ENCODE results near the gene PRR7.
A peak's percentile ranks its signal among the peaks of the same experiment; 100 is the strongest.

PRR7 gene

GRCh38 chr5:177489119-177489716 is 42.6 kb downstream of the PRR7 start:
- H3K27me3 ChIP-seq (replicated peaks in 2 of 5; ENCODE audit: control insufficient read depth in 4 of 5, insufficient read depth in 5 of 5, low read length in 4 of 5): no peaks in the 10 kb centered on the region
- no peak overlapping the region for H3K27ac ChIP-seq (ENCODE audit: insufficient read depth in 1 of 2, low read depth in 1 of 2, low read length in 2 of 2, poor library complexity in 1 of 2, severe bottlenecking in 2 of 2)
- no peak overlapping the region for H3K4me3 ChIP-seq (ENCODE audit: control insufficient read depth in 1 of 7, extremely low read depth in 1 of 7, insufficient read depth in 4 of 7, low read depth in 2 of 7, low read length in 6 of 7)
- ChIA-PET CTCF (interaction anchor here (0.7 to 18.3 kb wide), 8 partner anchors 8 to 118 kb away, joined by 3 to 206 read pairs (median 4); partner anchors contain the start of genes DOK3 and PDLIM7), POLR2A (interaction anchor here (1.2 kb wide), 1 partner anchor 10 kb away, joined by 5 read pairs; no protein-coding TSS in a partner anchor)
- H3K4me1 ChIP-seq (ENCODE audit: control extremely low read depth in 1 of 4, control insufficient read depth in 4 of 4, insufficient read depth in 4 of 4, low read length in 3 of 4): peaks cover 0 to 12% (median 5%) of the 10 kb centered on the region in 4 experiments
- H3K36me3 ChIP-seq (ENCODE audit: control insufficient read depth in 4 of 4, insufficient read depth in 4 of 4, low read length in 3 of 4): peaks cover 7 to 58% (median 21%) of the 10 kb centered on the region in 4 experiments
- WGBS (ENCODE audit: insufficient coverage): 87% methylated on average over 22 of the region's 26 CpGs
- H3K9me3 ChIP-seq (ENCODE audit: control extremely low read depth in 1 of 5, control insufficient read depth in 4 of 5, insufficient read depth in 2 of 5, low read depth in 1 of 5, low read length in 4 of 5): no peaks in the 10 kb centered on the region
- DNase-seq: no peak

DNA sequence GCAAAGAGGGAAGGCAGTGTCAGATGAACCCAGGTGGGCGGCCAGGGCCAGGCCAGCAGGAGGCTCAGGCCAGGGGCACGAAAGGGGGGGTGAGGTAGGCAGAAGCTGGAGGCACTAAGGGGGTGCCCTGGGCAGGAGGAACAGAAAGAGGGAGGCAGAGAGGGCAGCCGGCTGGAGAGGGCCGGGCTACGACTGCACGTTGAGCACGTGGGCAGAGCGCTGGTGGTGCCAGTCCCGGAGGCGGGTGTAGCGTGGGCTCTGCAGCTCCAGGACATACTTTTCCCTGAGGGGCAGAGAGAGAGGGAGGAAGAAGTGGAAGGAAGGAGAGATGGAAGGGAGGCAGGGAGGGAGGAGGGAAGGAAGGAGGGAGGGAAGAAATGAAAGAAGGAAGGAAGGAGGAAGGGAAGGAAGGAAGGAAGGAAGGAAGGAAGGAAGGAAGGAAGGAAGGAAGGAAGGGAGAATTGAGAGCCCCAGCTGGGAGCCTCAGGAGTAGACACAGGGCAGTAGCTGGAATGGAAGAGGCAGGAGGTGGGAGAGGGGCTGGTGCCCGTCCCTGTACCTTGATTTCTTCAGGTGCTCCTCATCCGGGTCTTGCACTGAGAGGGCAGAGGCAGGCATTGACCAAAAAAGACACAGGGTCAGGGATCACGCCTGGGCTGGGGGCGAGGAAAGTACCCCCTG is 43.8 kb downstream of the PRR7 start:
- 93% methylated on average over 14 of the region's 15 CpGs for WGBS (ENCODE audit: insufficient coverage)
- Histone ChIP-seq H3K4me1 (ENCODE audit: control extremely low read depth in 1 of 4, control insufficient read depth in 4 of 4, insufficient read depth in 4 of 4, low read length in 3 of 4) (peaks cover 0 to 25% (median 18%) of the 10 kb centered on the region in 4 experiments), H3K27ac (ENCODE audit: insufficient read depth in 1 of 2, low read depth in 1 of 2, low read length in 2 of 2, poor library complexity in 1 of 2, severe bottlenecking in 2 of 2) (no peak overlapping the region), H3K4me3 (ENCODE audit: control insufficient read depth in 1 of 7, extremely low read depth in 1 of 7, insufficient read depth in 4 of 7, low read depth in 2 of 7, low read length in 6 of 7) (no peak overlapping the region), H3K36me3 (ENCODE audit: control insufficient read depth in 4 of 4, insufficient read depth in 4 of 4, low read length in 3 of 4) (peaks cover 7 to 55% (median 20%) of the 10 kb centered on the region in 4 experiments), H3K27me3 (replicated peaks in 2 of 5; ENCODE audit: control insufficient read depth in 4 of 5, insufficient read depth in 5 of 5, low read length in 4 of 5) (no peaks in the 10 kb centered on the region), H3K9me3 (ENCODE audit: control extremely low read depth in 1 of 5, control insufficient read depth in 4 of 5, insufficient read depth in 2 of 5, low read depth in 1 of 5, low read length in 4 of 5) (no peaks in the 10 kb centered on the region)
- POLR2A ChIA-PET: interaction anchor here (1.2 kb wide), 1 partner anchor 12 kb away, joined by 5 read pairs; no protein-coding TSS in a partner anchor
- CTCF ChIA-PET: interaction anchor here (1.5 to 18.3 kb wide), 4 partner anchors 13 to 101 kb away, joined by 3 to 206 read pairs (median 22); partner anchors contain the start of gene DOK3
- no peak for DNase-seq

GRCh38 chr5:177490992-177491391 is 44.4 kb downstream of the PRR7 start:
- POLR2A ChIA-PET: no interaction called here
- peaks cover 7 to 54% (median 19%) of the 10 kb centered on the region in 4 experiments for H3K36me3 ChIP-seq (ENCODE audit: control insufficient read depth in 4 of 4, insufficient read depth in 4 of 4, low read length in 3 of 4)

GRCh38 chr5:177491429-177491945 is 44.9 kb downstream of the PRR7 start:
- CTCF ChIA-PET: interaction anchor here (1.3 to 18.3 kb wide), 3 partner anchors 12 to 19 kb away, joined by 4 to 206 read pairs (median 12); partner anchors contain the start of gene DOK3
- no peak overlapping the region for H3K4me3 ChIP-seq (ENCODE audit: control insufficient read depth in 1 of 7, extremely low read depth in 1 of 7, insufficient read depth in 4 of 7, low read depth in 2 of 7, low read length in 6 of 7)
- peaks cover 7 to 50% (median 17%) of the 10 kb centered on the region in 4 experiments for H3K36me3 ChIP-seq (ENCODE audit: control insufficient read depth in 4 of 4, insufficient read depth in 4 of 4, low read length in 3 of 4)
- peak in 2 of 3 donors; percentile 64 to 65 for DNase-seq
- H3K27ac ChIP-seq (ENCODE audit: insufficient read depth in 1 of 2, low read depth in 1 of 2, low read length in 2 of 2, poor library complexity in 1 of 2, severe bottlenecking in 2 of 2): no peak overlapping the region
- no peaks in the 10 kb centered on the region for H3K9me3 ChIP-seq (ENCODE audit: control extremely low read depth in 1 of 5, control insufficient read depth in 4 of 5, insufficient read depth in 2 of 5, low read depth in 1 of 5, low read length in 4 of 5)
- 85% methylated on average over 28 of the region's 43 CpGs for WGBS (ENCODE audit: insufficient coverage)
- peaks cover 2 to 35% (median 28%) of the 10 kb centered on the region in 4 experiments for H3K4me1 ChIP-seq (ENCODE audit: control extremely low read depth in 1 of 4, control insufficient read depth in 4 of 4, insufficient read depth in 4 of 4, low read length in 3 of 4)
- H3K27me3 ChIP-seq (replicated peaks in 2 of 5; ENCODE audit: control insufficient read depth in 4 of 5, insufficient read depth in 5 of 5, low read length in 4 of 5): no peaks in the 10 kb centered on the region
- POLR2A ChIA-PET: no interaction called here

More at GRCh38 chr5:177490992-177491391, 44.4 kb downstream of the PRR7 start:
- no peak overlapping the region for H3K4me3 ChIP-seq (ENCODE audit: control insufficient read depth in 1 of 7, extremely low read depth in 1 of 7, insufficient read depth in 4 of 7, low read depth in 2 of 7, low read length in 6 of 7)
- H3K4me1 ChIP-seq (ENCODE audit: control extremely low read depth in 1 of 4, control insufficient read depth in 4 of 4, insufficient read depth in 4 of 4, low read length in 3 of 4): peaks cover 2 to 30% (median 23%) of the 10 kb centered on the region in 4 experiments
- H3K9me3 ChIP-seq (ENCODE audit: control extremely low read depth in 1 of 5, control insufficient read depth in 4 of 5, insufficient read depth in 2 of 5, low read depth in 1 of 5, low read length in 4 of 5): no peaks in the 10 kb centered on the region
- no peaks in the 10 kb centered on the region for H3K27me3 ChIP-seq (replicated peaks in 2 of 5; ENCODE audit: control insufficient read depth in 4 of 5, insufficient read depth in 5 of 5, low read length in 4 of 5)
- CTCF ChIA-PET: interaction anchor here (2.0 to 18.3 kb wide), 3 partner anchors 13 to 102 kb away, joined by 4 to 206 read pairs (median 40); partner anchors contain the start of gene DOK3
- DNase-seq: no peak
- no peak overlapping the region for H3K27ac ChIP-seq (ENCODE audit: insufficient read depth in 1 of 2, low read depth in 1 of 2, low read length in 2 of 2, poor library complexity in 1 of 2, severe bottlenecking in 2 of 2)
- 98% methylated on average over 11 of the region's 16 CpGs for WGBS (ENCODE audit: insufficient coverage)

DNA sequence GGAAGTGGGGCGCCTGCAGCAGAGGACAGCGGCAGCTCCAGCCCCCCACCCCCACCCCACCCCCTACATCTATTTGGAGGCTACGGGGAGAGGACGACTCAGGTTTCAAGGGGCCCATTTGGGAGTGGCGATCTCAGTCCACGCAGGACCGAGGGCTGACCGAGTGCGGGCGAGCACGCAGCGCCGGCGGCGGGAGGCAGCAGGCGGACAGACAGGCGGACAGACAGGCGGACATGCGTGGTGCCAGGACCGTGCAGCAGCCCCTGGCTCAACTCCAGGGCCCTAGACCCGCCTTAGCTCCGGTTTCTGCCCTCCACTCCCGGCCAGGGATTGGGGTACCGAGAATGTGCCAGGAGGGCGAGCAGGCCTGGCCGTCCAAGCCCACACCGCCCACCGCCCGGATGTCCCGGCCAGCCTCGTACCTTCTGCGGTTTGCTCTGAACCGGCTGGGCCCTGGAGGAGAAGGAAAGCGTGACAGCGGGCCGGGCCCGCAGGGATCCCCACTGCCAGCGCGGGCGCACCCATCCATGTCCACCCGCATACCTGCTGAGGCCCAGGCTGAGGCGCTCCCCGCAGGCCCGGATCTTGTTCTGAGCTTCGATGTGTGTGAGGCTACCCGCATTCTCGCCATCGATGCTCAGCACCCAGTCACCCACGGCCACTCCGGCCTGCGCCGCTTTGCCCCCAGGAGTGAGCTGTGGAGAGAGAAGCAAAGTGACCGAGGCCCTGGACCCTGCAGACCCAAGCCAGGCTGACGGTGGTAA is 45.6 kb downstream of the PRR7 start:
- POLR2A ChIA-PET: interaction anchor here (0.5 kb wide), 1 partner anchor 956 kb away, joined by 3 read pairs; no protein-coding TSS in a partner anchor

GRCh38 chr5:177492841-177493240 is 46.2 kb downstream of the PRR7 start:
- 91% methylated on average over 4 of the region's 7 CpGs for WGBS (ENCODE audit: insufficient coverage)
- POLR2A ChIA-PET: no interaction called here
- H3K27ac ChIP-seq (ENCODE audit: insufficient read depth in 1 of 2, low read depth in 1 of 2, low read length in 2 of 2, poor library complexity in 1 of 2, severe bottlenecking in 2 of 2): no peak overlapping the region
- CTCF ChIA-PET: interaction anchor here (1.1 to 18.3 kb wide), 10 partner anchors 12 to 183 kb away, joined by 3 to 206 read pairs (median 4); partner anchors contain the start of gene DOK3
- no peaks in the 10 kb centered on the region for H3K9me3 ChIP-seq (ENCODE audit: control extremely low read depth in 1 of 5, control insufficient read depth in 4 of 5, insufficient read depth in 2 of 5, low read depth in 1 of 5, low read length in 4 of 5)
- H3K4me1 ChIP-seq (ENCODE audit: control extremely low read depth in 1 of 4, control insufficient read depth in 4 of 4, insufficient read depth in 4 of 4, low read length in 3 of 4): peaks cover 2 to 43% (median 38%) of the 10 kb centered on the region in 4 experiments
- peaks cover 0 to under 1% (median 0%) of the 10 kb centered on the region in 5 experiments for H3K27me3 ChIP-seq (replicated peaks in 2 of 5; ENCODE audit: control insufficient read depth in 4 of 5, insufficient read depth in 5 of 5, low read length in 4 of 5)
- H3K36me3 ChIP-seq (ENCODE audit: control insufficient read depth in 4 of 4, insufficient read depth in 4 of 4, low read length in 3 of 4): peaks cover 4 to 41% (median 13%) of the 10 kb centered on the region in 4 experiments
- no peak overlapping the region for H3K4me3 ChIP-seq (ENCODE audit: control insufficient read depth in 1 of 7, extremely low read depth in 1 of 7, insufficient read depth in 4 of 7, low read depth in 2 of 7, low read length in 6 of 7)
- DNase-seq: no peak

More for the DNA sequence above, 45.6 kb downstream of the PRR7 start:
- Histone ChIP-seq H3K4me1 (ENCODE audit: control extremely low read depth in 1 of 4, control insufficient read depth in 4 of 4, insufficient read depth in 4 of 4, low read length in 3 of 4) (peaks cover 2 to 41% (median 34%) of the 10 kb centered on the region in 4 experiments), H3K27ac (ENCODE audit: insufficient read depth in 1 of 2, low read depth in 1 of 2, low read length in 2 of 2, poor library complexity in 1 of 2, severe bottlenecking in 2 of 2) (no peak overlapping the region), H3K27me3 (replicated peaks in 2 of 5; ENCODE audit: control insufficient read depth in 4 of 5, insufficient read depth in 5 of 5, low read length in 4 of 5) (no peaks in the 10 kb centered on the region), H3K9me3 (ENCODE audit: control extremely low read depth in 1 of 5, control insufficient read depth in 4 of 5, insufficient read depth in 2 of 5, low read depth in 1 of 5, low read length in 4 of 5) (no peaks in the 10 kb centered on the region), H3K4me3 (ENCODE audit: control insufficient read depth in 1 of 7, extremely low read depth in 1 of 7, insufficient read depth in 4 of 7, low read depth in 2 of 7, low read length in 6 of 7) (no peak overlapping the region), H3K36me3 (ENCODE audit: control insufficient read depth in 4 of 4, insufficient read depth in 4 of 4, low read length in 3 of 4) (peaks cover 7 to 48% (median 16%) of the 10 kb centered on the region in 4 experiments)
- WGBS (ENCODE audit: insufficient coverage): 98% methylated on average over 50 of the region's 54 CpGs
- no peak for DNase-seq
- CTCF ChIA-PET: interaction anchor here (1.1 to 18.3 kb wide), 8 partner anchors 13 to 182 kb away, joined by 3 to 206 read pairs (median 4); partner anchors contain the start of gene DOK3

Data from common myeloid progenitor, CD34-positive (primary cell).